Stimulated activated CD8-positive, alpha-beta memory T cell treated with anti-CD3 and anti-CD28 coated beads, Interleukin-15, amount 100 ng/mL, for 48 hours (primary cell): Measurements from ENCODE around the gene TMCC2.
"Not testable (repeated sequence)": the region's sequence is repeated elsewhere in the genome, so short reads cannot be mapped to it uniquely, and the experiment has no call there.

ENCODE experiments used
- DNase-seq, 2 donors: peaks; one replicate each; pipeline ENCODE4 v3.0.0-alpha.2; 2020; ENCODE audit warnings: low read depth in 2 of 2

Gene TMCC2

DNA sequence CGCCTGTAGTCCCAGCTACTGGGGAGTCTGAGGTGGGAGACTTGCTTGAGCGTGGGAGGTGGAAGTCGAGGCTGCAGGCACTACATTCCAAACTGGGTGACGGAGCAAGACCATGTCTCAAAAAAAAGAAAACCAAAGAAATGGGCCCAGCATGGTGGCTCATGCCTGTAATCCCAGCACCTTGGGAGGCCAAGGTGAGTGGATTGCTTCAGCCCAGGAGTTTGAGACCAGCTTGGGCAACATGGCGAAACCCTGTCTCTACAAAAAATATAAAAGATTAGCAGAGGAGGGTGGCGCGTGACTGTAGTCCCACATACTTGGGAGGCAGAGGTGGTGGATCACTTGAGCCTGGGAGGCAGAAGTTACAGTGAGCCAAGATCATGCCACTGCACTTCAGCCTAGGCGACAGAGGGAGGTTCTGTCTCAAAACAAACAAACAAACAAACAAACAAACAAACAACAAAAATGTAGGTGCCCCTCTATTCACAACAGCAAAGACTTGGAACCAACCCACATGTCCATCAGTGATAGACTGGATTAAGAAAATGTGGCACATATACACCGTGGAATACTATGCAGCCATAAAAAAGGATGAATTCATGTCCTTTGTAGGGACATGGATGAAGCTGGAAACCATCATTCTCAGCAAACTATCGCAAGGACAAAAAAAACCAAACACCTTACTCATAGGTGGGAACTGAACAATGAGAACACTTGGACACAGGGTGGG, 53.1 kb downstream of the TMCC2 start:
- DNase-seq, result not testable (repeated sequence)

DNA sequence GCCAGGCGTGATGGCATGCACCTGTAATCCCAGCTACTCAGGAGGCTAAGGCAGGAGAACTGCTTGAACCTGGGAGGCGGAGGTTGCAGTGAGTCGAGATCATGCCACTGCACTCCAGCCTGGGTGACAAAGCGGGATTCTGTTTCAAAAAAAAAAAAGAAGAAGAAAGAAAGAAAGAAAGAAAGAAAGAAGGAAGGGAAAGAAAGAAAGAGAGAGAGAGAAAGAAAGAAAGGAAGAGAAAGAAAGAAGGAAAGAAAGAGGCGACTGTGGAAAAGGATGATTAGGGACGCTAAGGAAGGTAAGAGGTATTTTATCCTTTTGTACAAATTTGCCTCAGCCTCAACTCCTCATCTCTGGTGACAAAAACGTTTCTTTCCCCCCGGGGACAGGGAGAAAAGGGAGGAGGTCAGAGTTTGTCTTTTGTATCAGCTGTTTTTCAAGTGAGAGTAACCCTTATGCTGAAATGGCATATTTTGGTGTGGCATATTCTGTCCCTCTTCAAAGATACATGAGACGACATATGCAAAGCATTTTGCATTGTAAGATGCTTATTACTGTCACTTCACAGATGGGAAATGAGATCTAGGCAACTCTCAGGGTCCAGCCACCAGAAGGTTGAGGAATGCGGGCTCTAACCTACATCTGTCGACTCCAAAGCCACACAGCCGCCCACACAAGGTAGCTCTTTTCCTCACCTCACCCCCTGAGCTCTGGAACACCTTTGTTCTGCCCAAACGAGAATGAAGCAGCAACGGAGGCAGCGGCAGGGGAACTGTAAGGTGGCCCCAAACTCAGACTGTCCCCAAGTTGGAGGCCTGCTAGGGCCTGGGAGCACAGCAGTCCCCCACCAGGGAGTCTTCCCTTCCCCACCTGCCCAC, 55.8 kb downstream of the TMCC2 start:
- no peak for DNase-seq

DNA sequence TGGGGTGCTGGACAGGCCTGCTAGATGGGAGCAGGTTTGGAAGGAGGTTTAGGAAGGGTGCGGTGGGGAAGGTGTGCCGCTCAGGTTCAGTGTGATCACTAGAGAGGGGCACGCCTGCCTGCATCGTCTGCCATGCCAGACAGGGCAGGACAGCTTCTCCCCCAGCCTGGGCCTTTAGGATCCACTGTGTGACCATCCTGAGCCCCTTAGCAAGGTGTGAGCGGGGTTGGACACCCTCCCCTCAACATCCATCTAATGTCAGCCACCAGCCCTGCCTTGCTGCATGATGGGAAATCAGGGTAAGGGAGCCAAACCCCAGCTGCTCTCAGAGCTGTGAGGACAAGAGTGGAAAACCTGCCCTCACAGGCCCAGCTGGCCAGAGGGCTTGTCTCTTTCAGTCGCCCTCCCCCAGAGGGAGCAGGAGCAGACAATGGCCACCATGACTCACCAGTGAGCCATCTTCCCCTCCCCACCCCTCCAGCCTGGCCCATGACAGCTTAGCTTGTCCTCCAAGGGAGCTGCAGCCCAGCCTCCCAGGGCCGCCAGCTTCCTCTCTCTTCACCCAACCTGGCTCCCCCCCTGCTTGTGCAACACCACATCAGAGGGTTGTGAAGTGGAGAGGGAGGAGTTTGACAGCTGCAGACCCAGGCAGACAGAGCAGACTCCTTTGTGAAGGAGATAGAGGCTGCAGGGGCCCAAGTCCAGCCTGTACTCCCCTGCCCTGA, 56.8 kb downstream of the TMCC2 start:
- peak; percentile 77 to 80 for DNase-seq

DNA sequence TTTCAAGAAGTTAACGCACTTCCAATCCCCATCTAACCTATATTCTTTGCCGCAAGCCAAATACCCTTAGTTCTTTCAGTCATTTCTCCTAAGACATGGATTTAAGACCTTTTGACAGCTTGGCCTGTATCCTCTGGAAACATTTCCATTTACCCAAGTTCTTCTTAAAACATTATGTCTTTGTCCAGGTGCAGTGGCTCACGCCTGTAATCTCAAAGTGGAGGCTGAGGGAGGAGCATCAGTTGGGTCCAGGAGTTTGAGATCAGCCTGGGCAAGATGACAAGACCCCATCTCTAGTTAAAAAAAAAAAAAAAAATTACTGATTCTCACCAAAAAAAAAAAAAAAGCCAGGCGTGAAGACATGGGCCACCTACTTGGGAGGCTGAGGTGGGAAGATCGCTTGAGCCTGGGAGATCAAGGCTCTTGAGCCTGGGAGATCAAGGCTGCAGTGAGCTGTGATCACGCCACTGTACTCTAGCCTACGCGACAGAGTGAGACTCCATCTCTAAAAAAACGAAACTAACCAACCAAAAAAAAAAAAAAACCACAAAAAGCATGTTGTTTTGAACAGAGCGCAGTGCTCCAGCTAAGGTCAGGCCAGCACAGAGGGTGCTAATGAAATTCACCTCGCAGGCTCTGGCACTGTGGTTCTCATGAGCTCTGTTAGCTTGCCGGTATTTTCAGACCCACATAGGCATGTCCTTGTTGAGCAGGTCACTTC, 57.8 kb downstream of the TMCC2 start:
- peak; percentile 31 to 32 for DNase-seq

DNA sequence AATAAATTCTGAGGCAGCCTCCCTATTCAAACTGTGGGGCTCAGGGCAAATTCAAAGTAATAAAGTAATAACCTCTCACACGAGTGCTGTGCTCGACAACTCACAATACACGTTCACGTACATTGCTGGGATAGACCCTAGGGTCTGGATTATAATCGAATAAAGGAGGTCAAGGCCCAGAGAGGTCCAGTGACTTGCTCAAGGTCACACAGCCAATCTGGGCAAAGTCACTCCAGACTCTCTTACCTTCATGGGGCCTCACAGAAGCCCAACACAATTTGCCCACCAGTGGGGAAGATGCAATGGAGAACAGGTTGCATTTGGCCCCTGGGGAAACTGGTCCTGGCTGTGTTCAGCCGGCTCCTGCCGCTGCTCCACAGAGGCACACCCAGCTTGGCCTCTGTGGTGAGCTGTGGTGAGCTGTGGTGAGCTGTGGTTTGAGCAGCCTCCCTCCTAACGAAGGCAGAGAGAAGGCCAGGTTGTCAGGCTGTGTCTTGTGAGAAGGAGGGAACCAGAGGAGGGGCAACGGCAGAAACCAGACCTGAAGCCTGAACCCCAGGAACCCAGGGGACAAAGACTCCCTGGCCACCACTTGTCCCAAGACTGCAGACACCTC, 58.7 kb downstream of the TMCC2 start:
- peak; percentile 70 to 79 for DNase-seq

DNA sequence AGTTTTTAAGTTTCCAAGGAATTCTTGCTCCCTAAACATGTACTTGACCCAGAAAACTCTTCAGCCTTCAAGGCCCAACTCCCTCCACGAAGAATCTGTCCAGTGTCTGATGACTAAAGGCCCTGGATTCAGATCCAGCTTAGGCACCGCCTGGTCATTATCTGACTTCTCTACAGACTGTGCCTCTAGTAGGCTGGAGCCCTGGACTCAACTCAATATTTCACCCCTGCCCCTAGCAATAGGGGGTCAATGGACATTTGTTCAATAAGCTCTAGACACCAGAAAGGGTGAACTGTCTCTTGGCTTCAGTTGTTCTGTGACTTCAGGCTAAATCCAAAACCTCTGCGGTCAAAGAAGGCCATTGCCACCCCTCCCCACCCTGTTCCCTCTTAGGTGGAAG, 59.3 kb downstream of the TMCC2 start:
- no peak for DNase-seq

DNA sequence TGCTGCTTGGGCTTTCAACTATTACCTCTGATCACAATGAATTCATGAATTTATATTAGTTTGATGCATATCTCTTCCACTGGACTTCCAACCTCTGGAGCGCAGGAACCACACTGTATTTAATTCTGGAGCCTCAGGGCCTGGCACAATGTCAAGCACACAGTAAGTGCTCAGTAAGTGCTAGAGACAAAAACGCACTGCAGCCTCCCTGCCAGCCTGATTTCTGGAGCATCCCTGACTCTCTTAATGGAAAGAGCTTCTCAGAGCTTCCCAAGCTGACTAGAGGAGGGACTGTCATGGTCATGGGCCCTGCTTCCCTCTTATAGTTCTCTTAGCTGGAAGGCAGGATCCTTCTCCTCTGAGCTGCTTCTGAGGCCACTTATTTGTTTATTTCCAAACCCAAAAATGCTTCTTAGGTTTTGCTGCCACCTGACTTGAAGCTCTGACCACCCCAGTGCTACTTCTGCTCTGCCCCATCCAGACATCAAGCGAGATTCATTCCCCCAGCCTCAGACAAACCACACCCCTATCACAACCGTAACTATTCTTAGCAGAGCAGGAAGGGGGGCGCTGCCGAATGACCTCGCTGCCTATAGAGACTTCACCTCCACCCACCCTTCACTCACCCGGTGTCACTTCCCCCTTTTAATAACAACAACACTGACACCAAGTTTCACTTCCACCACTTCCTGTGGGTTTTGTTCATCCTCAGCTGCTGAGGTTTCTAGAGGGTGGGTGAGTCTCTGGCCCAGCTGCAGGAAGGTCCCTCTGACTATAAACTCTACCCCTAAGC, 60.2 kb downstream of the TMCC2 start:
- peak; percentile 76 to 83 for DNase-seq

DNA sequence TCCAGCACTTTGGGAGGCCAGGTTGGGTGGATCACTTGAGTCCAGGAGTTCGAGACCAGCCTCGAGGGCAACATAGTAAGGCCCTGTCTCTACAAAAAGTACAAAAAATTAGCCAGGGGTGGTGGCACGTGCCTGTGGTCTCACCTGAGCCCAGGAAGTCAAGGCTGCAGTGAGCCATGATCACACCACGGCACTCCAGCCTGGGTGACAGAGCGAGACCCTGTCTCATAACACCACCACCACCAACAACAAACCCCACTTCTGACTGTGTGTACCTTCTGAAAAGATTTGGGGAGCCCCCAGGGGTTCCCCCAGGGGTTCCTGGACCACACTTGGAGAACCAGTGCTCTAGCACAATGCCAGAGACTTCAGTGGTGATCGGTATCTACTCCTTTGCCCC, 63.9 kb downstream of the TMCC2 start:
- no peak for DNase-seq

DNA sequence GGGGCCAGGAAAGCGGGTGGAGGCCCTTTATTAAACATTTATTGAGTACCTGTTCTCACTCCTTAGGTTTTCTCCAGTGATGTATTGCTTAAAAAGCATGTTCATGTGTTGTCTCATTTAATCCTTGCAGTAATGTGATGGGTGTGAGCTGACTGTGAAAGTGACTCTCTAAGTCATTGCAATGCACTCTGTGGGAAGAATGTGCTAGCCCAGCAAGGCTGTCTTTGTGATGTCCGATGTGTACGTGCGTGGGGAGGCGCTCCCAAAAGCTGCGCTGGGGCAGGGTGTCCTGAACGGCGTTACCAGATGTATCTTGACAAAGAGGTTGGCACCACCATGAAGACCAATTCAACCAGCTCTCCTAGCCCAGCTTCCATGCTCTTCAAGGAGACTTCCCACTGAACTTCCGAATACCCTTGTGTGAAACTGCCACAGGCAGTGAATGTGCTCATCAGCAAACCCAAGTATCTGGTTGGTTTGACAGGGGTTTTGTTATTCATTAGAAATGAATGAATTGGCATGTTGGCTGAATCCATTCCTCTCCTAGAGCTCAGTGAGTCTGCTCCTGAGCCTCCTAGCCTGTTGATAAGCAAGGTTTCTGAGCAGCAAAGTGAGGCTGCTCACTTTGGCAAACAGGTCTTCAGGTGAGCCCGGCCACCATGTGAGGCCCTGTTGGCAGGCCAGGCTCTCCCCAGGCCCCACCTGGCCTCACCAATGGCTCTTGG, 65.8 kb downstream of the TMCC2 start:
- no peak for DNase-seq

DNA sequence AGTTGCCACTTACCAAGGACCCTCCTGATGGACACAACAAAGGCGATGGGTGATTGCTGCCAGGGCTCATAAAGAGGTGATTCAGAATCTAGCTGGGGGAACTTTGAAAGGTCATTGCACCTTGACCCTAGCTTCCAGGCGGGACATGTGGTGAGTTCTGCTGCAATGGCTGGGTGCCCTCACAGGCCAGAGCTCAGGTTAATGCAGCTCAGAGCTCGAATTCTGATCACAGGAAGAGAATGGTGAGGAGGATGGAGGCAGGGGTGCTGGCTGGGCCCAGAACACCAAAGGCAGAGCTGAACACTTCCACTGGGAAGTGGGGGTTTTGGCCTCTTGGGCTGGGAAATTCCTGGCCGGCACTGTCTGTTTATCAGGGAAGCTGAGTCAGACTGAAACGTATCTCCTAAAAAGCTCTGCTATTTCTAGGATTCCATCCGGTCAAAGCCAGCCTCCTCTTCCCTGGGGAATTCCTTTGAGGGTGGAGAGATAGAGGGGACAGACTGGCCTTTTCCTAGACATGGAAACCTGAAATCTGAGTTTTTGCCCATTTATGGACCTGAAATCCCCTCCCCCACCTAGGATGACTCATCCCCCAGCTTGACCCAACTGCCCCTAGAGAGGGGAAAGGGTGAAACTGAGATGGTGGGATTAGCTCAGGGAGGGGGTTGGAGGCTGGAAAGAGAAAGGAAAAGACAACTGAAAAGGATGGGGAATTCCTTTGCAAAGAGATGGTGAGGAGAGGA, 66.6 kb downstream of the TMCC2 start:
- DNase-seq, result no peak

DNA sequence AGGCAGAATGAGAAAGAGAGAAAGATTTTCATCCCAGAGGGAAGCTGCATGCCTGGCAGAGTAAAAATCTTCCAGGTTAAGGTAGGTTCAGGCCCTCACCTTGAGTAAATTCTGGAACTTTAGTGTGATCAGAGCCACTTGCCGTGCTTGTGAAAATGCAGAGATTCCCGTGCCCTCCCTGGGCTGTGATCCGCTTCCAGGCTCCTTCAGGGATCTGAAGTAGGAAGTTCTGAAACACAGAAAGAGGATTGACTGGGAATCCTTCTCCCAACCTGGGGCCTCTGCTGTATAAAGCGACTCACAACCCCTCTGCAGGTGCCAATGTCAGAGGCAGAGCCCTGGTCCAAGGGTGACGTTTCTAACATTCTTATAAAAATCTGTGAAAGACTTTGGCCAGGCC, 67.2 kb downstream of the TMCC2 start:
- DNase-seq, result no peak

DNA sequence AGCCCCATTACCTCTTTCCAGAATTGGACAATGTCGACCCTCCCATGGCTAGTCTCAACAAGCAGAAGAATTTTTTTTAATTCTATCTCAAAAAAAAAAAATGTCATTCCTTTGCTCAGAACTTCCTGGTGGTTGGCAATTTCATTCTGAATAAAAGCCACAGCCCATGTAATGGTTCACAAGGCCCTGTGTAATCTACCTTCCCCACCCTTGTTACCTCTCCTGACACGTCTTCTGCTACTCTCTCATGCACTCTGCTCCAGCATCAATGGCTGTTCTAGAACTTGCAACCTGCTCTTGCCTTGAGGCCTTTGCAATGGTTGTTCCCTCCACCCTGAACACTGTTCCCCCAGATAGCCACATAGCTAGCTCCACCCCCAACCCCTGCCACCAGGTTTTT, 68.4 kb downstream of the TMCC2 start:
- no peak for DNase-seq

DNA sequence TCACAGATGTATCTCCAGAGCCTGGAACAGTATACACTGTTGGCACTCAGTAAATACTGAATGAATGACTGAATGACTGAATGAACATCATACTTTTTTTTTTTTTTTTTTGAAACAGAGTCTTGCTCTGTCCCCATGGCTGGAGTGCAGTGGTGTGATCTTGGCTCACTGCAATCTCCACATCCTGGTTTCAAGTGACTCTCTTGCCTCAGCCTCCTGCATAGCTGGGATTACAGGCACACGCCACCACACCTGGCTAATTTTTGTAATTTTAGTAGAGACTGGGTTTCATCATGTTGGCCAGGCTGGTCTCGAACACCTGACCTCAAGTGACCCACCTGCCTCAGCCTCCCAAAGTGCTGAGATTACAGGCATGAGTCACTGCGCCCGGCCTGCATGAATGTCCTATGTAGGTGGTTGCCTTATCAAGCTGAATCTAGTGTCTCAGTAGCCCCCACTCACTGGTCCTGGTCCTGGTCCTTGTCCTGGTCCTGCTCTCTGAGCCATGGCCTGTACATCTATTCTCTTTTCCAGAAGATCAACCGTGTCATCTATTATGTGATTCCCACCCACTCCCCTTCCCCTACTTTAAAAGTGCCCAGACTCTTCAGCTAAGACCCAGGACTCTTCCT, 69.9 kb downstream of the TMCC2 start:
- DNase-seq, result not testable (repeated sequence)

DNA sequence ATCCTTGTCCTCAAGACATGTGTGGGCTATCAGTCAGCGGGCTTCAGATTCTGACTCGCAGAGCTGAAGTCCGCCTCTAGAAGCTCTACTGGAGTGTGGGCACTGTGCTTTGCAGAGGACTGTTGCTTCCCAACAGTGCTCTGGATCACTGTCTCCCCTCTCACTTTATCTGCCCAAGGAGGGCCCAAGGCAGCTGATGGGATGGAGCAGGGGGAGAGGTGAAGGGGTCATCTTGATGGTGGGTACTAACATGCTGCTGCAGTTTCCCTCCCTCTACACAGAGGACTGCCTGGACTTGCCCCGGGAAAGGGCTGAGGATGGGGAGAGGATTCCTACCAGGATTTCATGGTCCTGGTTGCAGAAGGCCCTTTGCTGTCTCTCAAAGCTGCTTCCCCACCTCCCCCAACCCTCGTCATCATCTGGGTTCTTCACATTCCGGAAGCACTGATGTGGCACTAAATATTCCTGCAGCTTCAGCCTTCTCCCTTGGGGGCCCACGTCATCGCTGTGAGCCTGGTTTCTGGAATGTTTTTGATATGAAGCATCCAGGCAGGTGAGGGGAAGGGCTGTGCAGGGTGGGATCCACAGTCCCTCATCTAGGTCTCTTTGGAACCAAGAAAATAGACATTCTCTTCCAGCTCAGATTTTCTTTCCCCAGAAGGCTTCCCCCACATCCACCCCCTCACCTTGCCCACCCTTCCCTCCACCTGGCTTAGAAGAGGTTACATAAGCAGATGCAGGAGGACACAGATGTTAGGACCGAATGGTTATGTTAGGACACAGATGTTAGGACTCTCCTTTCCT, 70.6 kb downstream of the TMCC2 start:
- DNase-seq, result no peak

DNA sequence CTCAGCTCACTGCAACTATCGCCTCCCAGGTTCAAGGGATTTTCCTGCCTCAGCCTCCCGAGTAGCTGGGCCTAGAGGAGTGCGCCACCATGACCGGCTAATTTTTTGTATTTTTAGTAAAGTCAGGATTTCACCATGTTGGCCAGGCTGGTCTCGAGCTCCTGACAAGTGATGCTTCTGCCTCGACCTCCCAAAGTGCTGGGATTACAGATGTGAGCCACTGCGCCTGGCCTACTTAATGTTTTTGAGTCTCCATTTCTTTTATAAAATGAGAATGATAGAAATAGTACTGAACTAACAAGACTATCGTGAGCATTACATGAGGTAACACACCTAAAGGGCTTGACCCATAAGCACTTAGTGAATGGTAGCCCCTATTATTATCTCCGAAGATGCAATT, 72.4 kb downstream of the TMCC2 start:
- no peak for DNase-seq

DNA sequence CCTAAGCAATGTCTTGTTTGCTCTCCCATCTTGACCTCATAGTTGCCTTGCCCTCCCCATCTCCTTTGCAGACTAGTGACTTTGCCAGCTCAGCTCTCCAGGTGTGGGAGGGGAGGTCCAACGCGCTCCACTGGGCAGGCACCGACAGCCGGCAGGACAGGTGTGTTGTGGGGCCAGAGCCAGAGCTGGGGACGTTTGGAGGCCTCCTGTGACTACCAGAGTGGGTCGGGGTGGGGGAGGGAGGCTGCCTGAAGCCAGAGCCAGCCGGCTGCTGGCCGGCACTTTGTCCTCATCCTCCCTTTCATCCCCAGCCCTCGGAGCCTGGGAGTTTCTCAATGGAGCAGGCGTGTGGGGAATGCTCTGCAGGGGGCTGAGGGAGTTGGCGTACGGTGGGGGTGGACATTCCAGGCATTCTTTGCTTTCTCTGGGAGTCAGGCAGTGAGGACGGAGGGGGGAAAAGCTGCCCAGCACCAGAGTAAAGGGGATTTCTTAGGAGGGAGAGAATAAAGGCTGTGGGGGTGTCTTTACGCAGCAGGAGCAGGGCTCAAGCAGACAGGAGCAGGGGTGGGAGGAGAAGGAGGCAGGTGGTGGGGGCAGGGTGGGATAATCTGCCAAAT, 73.6 kb downstream of the TMCC2 start:
- no peak for DNase-seq

DNA sequence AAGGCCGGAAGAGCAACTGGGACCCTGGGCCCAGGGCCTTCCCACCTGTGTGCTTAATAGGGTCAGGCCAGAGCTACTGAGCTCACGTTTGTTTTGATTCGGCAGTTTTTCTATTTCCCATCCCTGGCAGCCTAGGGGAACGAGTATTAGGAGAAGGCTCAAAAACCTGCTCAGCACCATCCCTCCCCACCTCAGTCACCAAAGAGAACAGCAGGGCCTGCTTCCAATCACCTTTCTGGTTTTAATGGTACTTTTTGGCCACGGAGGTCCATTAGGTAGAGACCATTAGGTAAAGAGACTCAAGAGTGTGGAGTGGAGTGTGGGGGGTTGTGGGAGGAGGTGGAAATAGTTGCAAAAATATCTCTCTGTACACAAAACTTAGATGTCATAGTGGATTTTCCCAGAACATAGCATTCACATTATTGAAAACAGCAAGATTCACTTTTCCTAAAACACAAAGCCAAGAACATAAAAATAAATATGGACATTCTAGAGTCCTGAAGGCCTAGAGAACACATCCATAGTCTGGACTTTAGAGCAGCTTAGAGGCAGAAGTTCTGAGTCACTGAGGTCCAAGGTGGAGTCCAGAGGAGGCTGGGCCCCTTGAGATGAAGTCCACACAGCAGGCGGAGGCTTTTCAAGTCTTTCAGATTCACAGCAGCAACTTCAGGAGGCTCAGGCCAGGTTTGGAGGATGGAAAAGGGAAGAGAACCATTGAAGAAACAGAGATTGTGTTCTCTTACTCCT, 74.3 kb downstream of the TMCC2 start:
- no peak for DNase-seq
